Stimulated activated CD8-positive, alpha-beta memory T cell treated with anti-CD3 and anti-CD28 coated beads, Interleukin-4, amount 100 ng/mL, for 1 hour (primary cell): Measurements from ENCODE around the gene LEMD1.
A peak's percentile ranks its signal among the peaks of the same experiment; 100 is the strongest.
"Not testable (repeated sequence)": the region's sequence is repeated elsewhere in the genome, so short reads cannot be mapped to it uniquely, and the experiment has no call there.

Source experiments
- DNase-seq, 2 donors: peaks; one replicate each; pipeline ENCODE4 v3.0.0-alpha.2; 2020; ENCODE audit warnings: low read depth in 2 of 2, low spot score in 1 of 2

Gene LEMD1

GRCh38 chr1:205430696-205431305 lies 8.9 kb upstream of the LEMD1 start:
- DNase-seq = peak in 1 of 2 donors; percentile 20

GRCh38 chr1:205429762-205430695 lies 8.2 kb upstream of the LEMD1 start:
- DNase-seq = no peak

GRCh38 chr1:205424901-205425600 lies 3.2 kb upstream of the LEMD1 start:
- no peak for DNase-seq

GRCh38 chr1:205423814-205424399 lies 2.1 kb upstream of the LEMD1 start:
- DNase-seq = no peak

GRCh38 chr1:205422993-205423642 lies 1.3 kb upstream of the LEMD1 start:
- DNase-seq = no peak

- DNase-seq = no peak
These were observed 918 bp downstream of the LEMD1 start for GRCh38 chr1:205420938-205421337.

GRCh38 chr1:205417870-205418635 lies 3.8 kb downstream of the LEMD1 start:
- DNase-seq = no peak

- DNase-seq = no peak
These were observed 5.5 kb downstream of the LEMD1 start for GRCh38 chr1:205416322-205416721.

GRCh38 chr1:205410581-205411298 lies 11.1 kb downstream of the LEMD1 start:
- no peak for DNase-seq

- no peak for DNase-seq
These were observed 13.9 kb downstream of the LEMD1 start for GRCh38 chr1:205407970-205408369.

- DNase-seq = not testable (repeated sequence)
These were observed 15.6 kb downstream of the LEMD1 start for GRCh38 chr1:205406252-205406651.

GRCh38 chr1:205404484-205404883 lies 17.4 kb downstream of the LEMD1 start:
- DNase-seq = not testable (repeated sequence)

- DNase-seq = no peak
These were observed 23.3 kb downstream of the LEMD1 start for GRCh38 chr1:205398586-205398985.

- DNase-seq = no peak
These were observed 24.8 kb downstream of the LEMD1 start for GRCh38 chr1:205396967-205397616.

GRCh38 chr1:205395616-205396015 lies 26.2 kb downstream of the LEMD1 start:
- no peak for DNase-seq

GRCh38 chr1:205392650-205393049 lies 29.2 kb downstream of the LEMD1 start:
- no peak for DNase-seq

GRCh38 chr1:205391386-205391785 lies 30.5 kb downstream of the LEMD1 start:
- no peak for DNase-seq

- no peak for DNase-seq
These were observed 34.0 kb downstream of the LEMD1 start for GRCh38 chr1:205387845-205388244.

- DNase-seq = not testable (repeated sequence)
These were observed 38.9 kb downstream of the LEMD1 start for GRCh38 chr1:205382990-205383389.
